GM18868 (cell line): ENCODE data around the gene UBALD2.
"Not testable (repeated sequence)": the region's sequence is repeated elsewhere in the genome, so short reads cannot be mapped to it uniquely, and the experiment has no call there.

Experiments used
- ATAC-seq: cut with Tn5 transposase; IDR thresholded peaks from one replicate; pipeline ENCODE4 v1.9.1; 2021; ENCODE audit warnings: mild to moderate bottlenecking, moderate library complexity; ENCODE audit not compliant: unreplicated experiment

Gene UBALD2

DNA sequence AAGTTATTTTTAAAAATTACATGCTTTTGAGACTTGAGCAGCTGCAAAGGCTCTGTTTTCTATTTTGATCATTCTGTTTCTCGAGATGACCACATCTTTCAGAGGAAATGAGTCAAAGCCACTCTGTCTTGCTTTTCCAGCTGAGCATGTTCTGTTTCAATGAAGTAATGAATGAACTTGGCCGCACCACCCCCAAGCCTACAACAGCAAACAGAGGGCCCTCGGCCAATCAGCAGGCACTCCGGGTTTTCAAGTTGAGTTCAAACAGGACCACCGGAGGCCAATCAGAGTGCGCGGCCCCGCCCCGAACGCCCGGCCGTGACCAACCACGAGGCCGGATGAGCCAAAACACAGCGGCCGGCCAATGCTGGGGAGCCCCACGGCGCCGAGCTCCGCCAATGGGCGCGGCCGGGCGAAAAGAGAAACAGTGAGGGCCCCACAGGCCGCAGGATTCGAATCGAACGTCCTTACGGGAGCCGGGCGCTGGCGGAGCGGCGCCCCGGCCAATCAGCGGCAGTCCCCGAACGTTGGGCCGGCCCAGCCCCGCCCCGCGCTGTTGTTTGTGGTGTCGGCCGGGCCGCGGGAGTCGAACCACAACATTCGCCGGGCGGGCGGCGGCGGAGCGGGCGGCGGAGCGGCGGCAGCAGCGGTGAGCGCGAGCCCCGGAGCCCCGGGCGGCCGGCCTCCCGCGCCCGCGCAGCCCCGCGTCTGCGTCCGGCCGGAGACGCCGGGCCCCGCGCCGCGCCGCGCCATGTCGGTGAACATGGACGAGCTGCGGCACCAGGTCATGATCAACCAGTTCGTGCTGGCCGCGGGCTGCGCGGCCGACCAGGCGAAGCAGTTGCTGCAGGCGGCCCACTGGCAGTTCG is at the start of gene UBALD2:
Gene UBALD2, plus strand, starts transcription at position 594 of the 869 bp plus-strand sequence. Its CDS starts 158 bp downstream, at position 752.
- peak; percentile 76 for ATAC-seq

DNA sequence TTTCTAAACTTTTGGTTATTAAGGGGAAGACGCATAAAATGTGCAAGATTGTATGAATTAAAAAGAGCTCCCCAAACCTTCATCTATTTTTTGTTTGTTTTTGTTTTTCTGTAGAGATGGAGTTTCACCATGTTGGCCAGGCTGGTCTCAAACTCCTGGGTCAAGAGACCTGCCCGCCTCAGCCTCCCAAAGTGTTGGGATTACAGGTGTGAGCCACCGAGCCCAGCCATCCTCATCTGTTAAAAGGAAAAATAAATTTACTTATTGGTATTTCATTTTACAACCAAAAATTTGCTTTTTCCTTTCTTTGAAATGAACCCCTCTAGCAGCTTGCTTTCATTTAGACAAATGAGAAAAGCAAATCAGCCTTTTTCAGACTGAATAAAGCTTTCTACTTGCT is 48.1 kb upstream of the UBALD2 start:
- no peak for ATAC-seq

DNA sequence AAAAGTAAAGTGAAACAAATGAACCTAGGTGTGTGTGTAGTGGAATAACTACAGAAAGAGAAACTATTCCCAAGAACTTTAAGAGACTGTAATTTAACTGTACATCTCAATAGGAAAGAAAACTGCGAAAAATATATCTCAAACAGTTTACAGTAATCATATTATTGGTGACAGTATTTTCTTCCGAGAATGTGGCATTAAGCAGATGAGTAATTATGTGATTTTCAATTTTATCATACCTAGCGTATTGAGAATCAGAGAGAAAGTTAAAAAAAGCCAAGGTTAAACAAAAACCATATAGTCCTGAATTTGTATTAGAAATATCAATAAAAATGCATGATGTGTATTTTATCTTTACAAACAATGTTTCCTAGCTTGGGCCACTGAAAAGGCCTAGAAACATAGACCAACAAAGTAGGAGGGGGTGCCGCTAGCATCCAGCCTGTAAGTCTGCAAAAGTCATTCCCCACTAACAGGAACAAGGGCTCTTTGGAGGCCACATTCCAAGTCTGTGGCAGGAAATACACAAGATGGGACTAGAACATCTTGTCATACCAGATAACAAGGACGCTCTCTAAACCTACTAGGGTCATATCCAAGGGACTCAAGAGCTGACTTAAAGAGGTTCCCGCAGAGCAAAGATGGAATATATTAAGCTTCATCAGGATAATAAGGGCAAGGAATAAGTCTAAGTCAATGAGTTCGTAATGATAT is 45.3 kb upstream of the UBALD2 start:
- no peak for ATAC-seq

DNA sequence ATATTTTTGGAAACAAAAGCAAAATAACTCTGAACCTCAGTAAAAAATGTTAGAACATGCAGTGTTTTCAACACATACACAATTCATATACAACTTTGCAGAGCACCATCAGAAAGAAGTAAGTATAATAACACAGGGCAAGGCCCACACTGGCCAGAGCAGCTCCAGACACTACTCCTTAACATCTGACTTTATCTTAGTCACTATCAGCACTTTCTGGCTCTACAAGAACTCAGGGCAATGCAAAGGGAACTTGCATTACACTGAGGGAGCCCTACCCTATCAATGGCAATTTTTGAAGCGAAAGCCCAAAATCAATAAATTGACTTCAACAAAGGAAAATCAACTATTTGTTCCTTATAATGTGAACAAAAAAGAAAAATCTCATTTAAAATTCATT is 41.3 kb upstream of the UBALD2 start:
- no peak for ATAC-seq

DNA sequence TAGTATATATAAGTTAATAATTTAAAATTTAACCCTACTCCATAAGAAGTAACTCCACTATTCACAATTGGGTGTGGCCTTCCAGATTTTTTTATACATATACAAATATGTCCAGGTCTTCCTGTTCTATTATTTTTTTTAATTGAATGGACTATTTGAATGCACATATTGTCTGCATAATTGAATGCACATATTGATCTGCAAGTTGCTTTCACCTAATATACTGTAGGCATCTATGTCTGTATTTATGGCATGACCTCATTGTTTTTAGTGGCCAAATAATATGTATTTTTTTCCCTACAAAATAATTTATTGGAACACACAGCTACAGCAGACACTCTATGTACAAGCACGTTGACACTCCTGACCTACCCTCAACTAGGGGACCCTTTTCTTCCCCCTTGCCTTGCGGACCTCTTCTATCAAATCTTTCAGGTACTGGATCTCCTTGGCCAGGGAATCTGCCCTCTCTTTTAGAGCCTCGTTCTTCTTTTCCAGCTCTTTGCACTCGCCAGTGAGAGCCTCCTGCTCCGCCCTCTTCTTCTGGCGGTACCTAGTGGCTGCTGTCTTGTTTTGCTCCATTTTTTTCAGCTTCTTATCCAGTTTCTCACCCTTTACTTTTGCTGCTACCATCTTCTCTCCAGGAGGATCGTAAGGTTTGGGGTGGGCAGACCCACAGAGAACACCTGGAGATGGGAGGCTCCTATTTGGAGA is 39.6 kb upstream of the UBALD2 start:
- ATAC-seq = not testable (repeated sequence)

DNA sequence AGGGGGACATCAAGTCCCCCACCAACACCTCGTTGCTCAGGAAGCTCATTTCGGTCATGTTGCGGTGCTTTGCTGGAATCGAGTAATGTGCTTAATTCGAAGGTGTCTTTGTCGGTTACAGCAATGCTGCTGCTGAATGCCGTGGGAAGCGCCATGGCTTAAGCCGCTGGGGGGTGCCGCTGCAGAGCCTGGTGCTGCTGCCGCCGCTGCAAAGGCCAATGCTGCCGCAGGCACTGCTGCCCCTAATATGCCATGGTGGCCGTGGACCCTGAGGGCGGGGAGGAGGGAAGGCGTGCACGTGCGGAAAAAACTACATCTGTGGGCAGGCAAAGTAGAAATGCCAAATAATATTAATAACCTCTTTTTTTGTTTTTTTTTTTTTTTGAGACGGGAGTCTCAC is 38.4 kb upstream of the UBALD2 start:
- ATAC-seq = not testable (repeated sequence)

DNA sequence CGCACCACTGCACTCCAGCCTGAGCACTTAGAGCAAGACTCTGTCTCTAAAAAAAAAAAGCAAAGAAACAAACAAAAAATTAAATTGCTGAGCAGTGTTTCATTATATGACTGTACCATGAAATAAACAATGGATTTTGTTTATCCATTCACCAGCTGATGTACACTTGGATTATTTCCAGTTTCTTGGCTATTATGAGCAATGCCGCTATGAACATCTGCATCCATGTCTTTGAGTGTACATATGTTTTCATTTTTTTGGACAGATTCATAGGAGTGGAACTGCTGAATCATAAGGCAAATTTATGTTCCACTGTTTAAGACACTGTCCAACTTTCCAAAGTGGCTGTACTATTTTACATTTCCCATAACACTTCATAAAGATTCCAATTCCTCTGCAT is 32.8 kb upstream of the UBALD2 start:
- no peak for ATAC-seq

DNA sequence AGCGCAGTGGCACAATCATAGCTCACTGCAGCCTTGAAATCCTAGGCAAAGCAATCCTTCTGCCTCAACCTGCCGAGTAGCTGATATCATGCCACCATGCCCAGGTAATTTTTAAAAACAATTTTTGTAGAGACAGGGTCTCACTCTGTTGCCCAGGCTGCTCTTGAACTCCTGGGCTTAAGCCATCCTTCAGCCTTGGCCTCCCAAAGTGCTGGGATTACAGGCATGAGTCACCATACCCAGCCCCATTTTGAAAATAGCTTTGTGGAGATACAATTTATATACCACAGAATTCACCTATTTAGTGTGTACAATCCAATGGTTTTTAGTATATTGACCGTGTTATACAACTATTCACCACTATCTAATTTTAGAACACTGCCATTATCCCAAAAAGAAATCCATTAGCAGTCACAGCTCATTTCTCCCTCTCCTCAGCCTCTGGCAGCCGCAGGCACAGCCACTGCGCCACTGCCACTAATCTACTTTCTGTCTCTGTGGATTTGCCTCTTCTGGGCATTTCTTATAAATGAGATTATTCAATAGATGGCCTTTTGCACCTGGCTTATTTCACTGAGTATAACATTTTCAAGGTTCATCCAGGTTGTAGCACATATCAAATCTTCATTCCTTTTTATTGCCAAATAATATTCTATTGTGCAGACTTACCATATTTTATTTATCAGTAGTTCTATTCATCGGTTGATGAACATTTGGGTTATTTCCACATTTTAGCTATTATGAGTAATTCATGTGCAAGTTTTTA is 31.4 kb upstream of the UBALD2 start:
- ATAC-seq = no peak

DNA sequence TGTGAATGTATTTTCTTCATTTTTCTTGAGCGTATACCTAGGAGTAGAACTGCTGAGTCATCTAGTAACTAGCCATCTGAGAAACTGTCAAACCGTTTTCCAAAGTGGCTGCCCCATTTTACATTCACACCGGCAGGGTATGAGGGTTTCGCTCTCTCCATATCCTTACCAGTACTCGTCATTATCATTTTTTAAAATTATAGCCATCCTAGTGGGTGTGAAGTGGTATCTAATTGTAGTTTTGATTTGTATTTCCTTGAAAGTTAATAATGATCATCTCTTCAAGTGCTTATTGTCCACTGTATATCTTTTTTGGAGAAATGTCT is 30.8 kb upstream of the UBALD2 start:
- no peak for ATAC-seq

DNA sequence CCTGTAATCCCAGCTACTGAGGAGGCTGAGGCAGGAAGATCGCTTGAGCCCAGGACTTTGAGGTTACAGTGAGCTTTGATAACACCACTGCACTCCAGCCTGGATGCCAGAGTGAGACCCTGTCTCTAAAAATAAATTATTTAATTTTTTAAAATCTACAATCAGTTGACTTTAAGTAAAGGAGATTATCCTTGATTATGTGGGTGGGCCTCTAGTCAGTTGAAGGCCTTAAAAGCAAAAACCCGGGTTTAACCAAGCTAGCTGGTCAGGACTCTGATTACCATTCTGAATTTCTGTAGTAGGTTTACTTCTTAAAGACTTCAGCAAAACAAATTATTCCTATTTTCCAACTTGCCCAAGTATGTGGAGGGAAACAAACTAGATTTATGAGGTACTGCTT is 29.3 kb upstream of the UBALD2 start:
- no peak for ATAC-seq

DNA sequence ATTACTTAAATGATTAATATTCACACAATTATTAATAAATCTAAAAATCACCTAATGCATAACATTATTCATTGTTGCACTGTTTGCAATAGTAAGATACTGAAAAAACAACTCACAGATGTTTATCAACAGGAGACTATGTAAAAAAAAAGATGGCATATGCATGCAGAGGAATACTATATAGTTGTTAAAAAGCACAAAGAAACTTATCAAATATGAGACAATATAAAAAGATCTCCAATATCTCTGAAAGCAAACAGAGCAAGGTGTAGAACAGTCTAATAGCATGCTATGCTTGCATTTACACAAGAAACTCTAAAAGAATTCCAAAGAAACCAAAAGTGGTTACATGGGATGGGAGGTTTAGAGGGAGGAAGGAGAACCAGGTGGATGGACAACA is 28.5 kb upstream of the UBALD2 start:
- ATAC-seq = no peak

DNA sequence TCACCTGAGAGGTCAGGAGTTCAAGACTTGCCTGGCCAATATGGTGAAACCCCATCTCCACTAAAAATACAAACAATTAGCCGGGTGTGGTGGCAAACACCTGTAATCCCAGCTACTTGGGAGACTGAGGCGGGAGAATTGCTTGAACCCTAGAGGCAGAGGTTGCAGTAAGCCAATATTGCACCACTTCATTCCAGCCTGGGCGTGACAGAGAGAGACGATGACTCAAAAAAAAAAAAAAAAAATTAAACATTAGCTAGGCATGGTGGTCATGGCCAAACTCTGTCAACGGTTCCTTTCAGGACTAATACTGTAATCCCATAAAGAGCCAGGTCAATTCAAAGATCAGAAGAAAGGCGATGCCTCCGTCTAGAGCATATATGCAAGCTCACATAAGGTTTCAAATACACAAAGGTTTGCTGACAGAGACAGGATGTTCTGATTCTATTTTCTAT is 27.3 kb upstream of the UBALD2 start:
- ATAC-seq = no peak

DNA sequence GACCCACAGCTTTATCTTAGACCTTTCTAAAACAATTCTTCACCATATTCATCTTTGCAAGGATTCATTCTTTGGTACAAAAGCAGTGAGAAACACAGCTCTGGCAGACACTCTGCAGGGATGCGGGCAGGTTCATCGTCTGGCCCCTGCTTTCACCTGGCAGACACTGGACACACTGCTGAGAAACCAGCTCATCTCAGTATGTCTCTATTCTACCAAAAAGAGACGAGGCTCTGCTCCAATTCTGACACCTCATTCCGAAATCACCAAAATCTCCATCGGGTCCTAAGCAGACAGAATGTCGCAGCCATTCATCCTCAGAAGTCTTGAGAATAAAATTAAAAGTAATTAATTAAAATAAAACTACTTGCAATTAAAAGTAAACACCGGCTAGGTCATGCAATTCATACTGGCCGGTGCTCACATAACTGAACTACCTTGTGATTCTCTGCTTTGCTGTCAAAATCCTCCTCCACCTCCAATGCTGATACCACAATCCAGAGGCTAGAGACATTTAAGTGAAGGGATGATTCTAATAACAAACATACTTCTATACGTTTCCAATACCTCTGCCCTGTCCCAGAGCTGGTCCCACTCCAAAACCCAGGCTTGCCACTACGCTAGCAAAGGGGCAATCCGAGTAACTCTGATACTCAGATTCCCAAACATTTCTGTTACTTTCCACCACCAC is 26.2 kb upstream of the UBALD2 start:
- ATAC-seq = no peak

DNA sequence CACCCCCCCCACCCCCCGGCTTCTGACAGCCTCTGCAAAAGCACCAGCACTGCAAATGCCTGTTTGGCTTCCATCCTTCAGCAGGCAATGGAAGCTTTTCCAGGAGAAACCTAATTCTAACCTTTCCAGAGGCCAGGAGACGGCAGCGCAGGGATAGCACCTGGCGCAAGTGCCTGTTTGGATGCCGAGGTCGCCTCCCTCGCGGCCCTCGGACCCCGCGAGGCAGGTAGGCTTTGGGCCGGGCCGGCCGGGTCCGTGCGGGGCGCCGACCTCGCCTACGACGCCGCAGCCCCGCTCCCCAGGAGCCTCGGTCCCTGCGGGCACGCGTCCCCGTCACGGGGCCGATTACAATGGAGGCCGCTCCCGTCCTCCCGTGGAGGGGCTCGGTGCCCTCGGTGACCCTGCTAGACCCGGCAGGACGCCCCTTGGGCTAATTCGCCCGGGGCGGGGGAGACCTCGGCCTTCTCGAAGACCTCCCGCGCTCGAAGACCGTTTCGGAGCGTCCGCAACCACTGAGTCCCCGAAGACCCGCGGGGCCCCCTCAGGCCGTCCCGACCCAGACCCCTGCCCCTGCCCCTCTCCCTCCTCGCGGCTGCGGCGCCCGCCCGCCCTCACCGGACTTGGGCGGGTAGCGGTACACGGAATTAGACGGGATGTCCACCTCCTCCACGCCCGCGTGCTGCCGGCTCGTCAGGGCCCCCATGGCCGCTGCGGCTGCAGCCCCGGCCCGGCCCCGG is 25.4 kb upstream of the UBALD2 start:
- no peak for ATAC-seq

DNA sequence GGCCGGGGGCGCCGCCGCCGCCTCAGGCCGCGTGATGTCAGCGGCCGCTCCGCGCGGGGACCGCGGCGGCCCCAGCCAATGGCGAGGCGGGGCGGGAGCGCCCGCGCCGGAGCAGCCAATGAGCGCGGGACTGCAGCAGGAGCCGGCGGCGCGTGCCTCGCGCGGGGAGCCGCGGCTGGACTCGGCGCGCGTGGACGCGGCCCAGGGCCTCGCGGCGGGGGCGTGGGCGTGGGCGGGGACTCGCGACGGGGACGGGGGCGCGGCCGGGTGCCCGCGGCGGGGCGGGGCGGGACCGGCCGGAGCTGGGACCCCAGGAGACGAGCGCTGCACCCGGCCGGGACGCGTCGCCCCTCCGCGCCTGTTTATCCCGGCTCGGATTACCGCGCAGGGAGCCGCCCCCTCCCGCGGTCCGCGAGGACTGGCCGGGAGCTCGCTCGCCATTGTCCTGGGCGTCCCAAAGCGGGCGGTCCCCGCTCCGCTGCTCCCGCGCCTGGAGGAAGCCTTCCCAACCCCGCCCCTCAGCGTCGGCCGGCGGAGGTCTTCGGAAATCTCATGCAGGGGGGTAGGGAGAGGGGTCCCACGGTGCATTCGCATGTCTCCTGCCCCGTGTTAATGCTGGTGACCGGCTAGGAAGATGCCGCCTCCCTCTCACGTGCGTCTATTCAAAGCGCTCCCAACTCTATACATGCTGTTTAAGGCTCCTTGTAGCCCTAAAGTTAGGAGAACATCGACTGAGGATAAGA is 24.5 kb upstream of the UBALD2 start, which contains the start of gene RNF157:
Gene RNF157, minus strand, starts transcription at position 33 of the 743 bp plus-strand sequence. CDS start 253 bp downstream, outside the sequence.
- ATAC-seq = peak; percentile 72

DNA sequence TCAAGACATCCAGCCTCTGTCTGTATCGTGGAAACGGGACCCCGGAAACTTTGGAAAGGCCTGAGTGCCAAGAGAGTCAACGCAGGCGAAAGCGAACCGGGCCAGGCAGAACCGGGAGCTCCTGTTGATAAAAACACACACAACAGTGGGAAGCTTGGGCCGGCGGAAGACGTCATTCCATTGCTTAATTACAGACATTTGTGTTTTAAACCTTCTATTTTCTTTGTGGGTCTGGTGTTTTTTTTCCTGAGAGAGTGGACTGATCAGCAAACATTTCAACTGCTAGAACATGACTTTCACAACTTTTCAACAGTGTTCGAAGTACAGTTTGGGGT is 24.0 kb upstream of the UBALD2 start:
- no peak for ATAC-seq

DNA sequence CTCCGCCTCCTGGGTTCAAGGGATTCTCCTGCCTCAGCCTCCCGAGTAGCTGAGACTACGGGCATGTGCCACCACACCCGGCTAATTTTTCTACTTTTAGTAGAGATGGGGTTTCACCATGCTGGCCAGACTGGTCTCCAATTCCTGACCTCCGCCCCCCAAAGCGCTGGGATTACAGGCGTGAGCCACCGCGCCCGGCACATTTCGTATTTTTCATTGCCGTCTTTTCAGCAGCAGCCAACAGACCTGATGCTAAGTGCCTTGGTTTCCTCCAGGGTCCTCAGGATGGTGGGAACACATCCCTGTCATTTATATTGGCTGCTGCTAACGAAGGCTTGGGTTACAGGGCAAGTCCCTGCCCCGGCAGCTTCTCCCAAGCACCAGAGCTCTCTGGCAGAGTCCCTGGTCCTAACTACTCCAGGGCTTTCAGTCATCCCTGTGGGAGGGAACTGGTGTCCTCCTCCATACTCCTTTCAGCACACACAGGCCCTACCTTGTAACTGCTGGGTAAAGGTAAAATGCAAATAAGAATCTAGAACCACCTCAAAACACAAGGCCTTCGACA is 23.4 kb upstream of the UBALD2 start:
- no peak for ATAC-seq

DNA sequence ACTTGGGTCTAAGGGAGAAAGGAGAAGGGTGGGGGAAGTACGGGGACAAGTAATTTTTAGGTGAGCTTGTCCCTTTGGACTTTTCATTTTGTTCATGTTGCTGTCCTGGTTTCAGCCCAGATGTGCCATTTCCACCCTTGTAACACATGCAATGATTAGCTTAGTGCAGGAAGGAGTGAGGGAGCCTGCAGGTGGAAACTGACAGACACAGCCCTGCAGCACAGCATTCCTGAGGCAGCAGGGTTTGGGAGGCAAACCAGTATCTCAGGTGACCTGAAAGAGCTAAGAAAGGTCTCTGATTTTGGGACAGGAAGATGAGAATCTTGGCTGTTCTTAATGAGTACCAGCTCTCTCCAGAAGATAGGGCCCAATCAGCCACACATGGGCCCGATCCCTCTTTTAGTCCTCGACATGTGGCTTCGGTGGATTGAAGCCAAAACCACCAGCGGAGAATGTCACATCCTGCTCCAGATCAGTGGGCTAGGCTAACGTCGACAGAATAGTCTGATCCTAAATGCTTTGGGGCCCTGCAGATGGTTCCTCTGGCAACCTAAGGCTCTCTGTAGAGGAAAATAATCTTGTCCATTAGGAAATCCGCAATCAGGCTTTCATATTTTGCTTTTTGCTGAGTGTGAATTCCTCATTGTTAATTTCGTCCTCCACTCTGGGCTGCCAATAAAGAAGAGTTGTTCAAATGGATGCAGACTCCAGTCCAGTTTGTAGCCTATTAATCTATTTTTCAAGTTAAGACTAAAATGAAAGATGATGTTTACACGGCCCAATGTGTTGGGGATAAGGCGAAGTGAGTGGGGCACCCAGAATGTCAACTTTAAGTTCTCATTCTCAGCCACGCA is 21.1 kb upstream of the UBALD2 start:
- ATAC-seq = no peak
